GM06990 (cell line): ENCODE results near the gene SLC28A1.

Experiments used
- DNase-seq: peaks from one replicate; pipeline ENCODE4 v3.0.0-alpha.2; 2011; ENCODE audit not compliant: insufficient read length; ENCODE audit errors: extremely low read depth
- H3K27me3 ChIP-seq: replicated peaks from 2 replicates; pipeline ENCODE4 v1.6.0; 2011; ENCODE audit warnings: low read length; ENCODE audit not compliant: control insufficient read depth, insufficient read depth
- H3K36me3 ChIP-seq: 2 replicates; pipeline ENCODE4 v1.5.1; 2011; ENCODE audit warnings: low read length; ENCODE audit not compliant: control insufficient read depth, insufficient read depth
- H3K4me3 ChIP-seq: replicated peaks from 2 replicates; pipeline ENCODE4 v1.5.1; 2011; ENCODE audit warnings: low read depth, mild to moderate bottlenecking, control low read depth, low read length
- TF ChIP-seq, protein P1 (sequence below): IDR thresholded peaks from 2 replicates; pipeline ENCODE4 v1.5.1; 2011; ENCODE audit warnings: low read length, control low read depth, mild to moderate bottlenecking, inconsistent platforms; ENCODE audit not compliant: insufficient read depth, poor library complexity, severe bottlenecking

Gene SLC28A1

GRCh38 chr15:84942456-84942855 lies 58.0 kb downstream of the SLC28A1 start:
- TF ChIP-seq, protein P1, sequence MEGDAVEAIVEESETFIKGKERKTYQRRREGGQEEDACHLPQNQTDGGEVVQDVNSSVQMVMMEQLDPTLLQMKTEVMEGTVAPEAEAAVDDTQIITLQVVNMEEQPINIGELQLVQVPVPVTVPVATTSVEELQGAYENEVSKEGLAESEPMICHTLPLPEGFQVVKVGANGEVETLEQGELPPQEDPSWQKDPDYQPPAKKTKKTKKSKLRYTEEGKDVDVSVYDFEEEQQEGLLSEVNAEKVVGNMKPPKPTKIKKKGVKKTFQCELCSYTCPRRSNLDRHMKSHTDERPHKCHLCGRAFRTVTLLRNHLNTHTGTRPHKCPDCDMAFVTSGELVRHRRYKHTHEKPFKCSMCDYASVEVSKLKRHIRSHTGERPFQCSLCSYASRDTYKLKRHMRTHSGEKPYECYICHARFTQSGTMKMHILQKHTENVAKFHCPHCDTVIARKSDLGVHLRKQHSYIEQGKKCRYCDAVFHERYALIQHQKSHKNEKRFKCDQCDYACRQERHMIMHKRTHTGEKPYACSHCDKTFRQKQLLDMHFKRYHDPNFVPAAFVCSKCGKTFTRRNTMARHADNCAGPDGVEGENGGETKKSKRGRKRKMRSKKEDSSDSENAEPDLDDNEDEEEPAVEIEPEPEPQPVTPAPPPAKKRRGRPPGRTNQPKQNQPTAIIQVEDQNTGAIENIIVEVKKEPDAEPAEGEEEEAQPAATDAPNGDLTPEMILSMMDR: no peak
- H3K4me3 ChIP-seq: no peak overlapping the region
- H3K27me3 ChIP-seq: no peaks in the 10 kb centered on the region
- H3K36me3 ChIP-seq: no peaks in the 10 kb centered on the region
- DNase-seq: no peak

DNA sequence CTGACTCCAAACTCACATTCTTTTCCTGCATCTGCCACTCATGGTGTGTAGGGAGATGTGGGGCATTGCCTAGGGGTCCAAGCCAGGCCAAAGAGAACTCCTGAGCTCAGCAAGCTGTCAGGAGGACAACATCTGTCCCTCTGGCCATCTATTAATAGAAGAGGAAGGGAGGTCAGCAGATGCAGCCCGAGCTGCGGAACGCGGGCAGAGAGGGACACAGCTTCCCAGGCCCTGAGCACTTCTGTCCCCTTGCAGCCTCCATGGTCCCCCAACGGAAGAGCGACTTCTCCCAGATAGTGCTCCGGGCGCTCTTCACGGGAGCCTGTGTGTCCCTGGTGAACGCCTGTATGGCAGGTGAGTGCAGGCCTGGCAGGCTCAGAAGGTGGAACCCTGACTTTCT lies 59.8 kb downstream of the SLC28A1 start:
- H3K4me3 ChIP-seq: no peak overlapping the region
- no peaks in the 10 kb centered on the region for H3K27me3 ChIP-seq
- TF ChIP-seq, protein P1: no peak
- no peak for DNase-seq
- no peaks in the 10 kb centered on the region for H3K36me3 ChIP-seq

DNA sequence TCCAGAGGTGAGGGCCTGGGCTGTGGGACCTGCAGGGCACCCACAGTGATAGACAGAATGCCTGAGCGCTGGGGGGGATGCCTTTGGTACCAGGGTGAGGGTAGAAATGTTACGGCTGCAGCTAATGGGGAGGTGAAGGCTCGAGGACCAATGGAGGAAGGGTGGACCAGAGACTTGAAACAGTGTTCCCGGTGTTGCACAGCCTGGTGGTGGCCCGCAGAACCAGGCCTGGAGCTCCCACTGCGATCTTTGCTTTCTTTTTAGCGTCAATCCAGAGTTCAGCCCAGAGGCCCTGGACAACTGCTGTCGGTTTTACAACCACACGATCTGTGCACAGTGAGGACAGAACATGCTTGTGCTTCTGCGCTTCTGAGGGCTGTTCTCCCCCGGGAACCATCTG lies 60.4 kb downstream of the SLC28A1 start:
- DNase-seq: no peak
- Histone ChIP-seq H3K27me3 (no peaks in the 10 kb centered on the region; the same call in 1 of the 2 replicates), H3K4me3 (no peak overlapping the region), H3K36me3 (no peaks in the 10 kb centered on the region)
- TF ChIP-seq, protein P1: no peak

- DNase-seq: no peak
- Histone ChIP-seq H3K27me3 (no peaks in the 10 kb centered on the region; the same call in 1 of the 2 replicates), H3K4me3 (no peak overlapping the region), H3K36me3 (no peaks in the 10 kb centered on the region)
- TF ChIP-seq, protein P1: no peak
Measured at GRCh38 chr15:84946772-84947489, 62.5 kb downstream of the SLC28A1 start.

DNA sequence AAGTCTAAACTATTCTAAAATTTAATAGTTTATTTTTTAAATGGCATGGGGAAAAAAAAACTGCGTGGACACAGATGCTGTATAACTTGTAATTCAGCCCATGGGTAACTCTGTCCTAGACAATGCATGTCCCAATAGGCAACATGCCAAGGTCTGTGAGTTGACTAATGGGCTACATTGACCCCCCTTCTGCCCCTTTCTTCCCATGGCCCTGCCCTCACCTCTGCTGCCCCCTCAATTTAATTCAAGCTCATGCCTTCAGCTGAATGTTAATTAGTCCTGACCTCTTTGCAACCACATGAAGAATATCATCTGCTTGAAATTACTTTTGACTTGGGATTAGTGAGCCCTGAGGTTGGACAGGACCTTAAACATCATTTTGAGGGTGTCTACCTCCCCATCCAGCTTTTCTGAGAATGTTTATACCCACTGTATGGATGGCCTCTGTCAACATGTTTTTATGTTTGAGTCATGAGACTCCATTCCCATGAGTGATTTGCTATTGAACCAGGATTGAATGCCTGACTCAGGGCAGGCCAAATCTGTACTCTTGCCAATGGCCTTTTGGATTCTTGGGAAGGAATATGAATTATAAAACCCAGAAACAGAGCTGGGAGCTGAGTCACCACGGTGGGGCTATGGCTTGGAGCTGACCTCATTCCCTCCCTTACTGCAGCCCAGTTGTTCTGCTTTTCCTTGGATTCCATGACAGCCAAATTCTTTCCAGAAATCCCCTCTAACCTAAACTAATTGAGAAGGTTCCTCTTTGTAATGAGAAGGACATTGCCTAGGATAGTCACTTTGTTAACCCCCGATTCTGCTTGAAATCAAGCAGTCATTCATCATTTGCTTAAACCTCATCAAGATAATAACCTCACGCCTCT lies 63.7 kb downstream of the SLC28A1 start:
- Histone ChIP-seq H3K36me3 (no peaks in the 10 kb centered on the region), H3K4me3 (no peak overlapping the region), H3K27me3 (no peaks in the 10 kb centered on the region; the same call in 1 of the 2 replicates)
- DNase-seq: no peak
- TF ChIP-seq, protein P1: no peak
